GM10248 (cell line): ENCODE measurements around the gene HMCN1.

Source experiments
- CTCF ChIA-PET: fragments of 300-600 bp; sonication (Branson Sonifier 250); formaldehyde crosslinking; extraction: SDS; loops from one replicate; lab custom pipeline; 2021; ENCODE audit warnings: antibody characterized with exemption; lab: Yijun Ruan, JAX
- POLR2A ChIA-PET: fragments of 350-650 bp; sonication (Branson Sonifier 250); formaldehyde crosslinking; extraction: SDS; loops from one replicate; lab custom pipeline; 2020; ENCODE audit warnings: antibody characterized with exemption; lab: Yijun Ruan, JAX
- DNase-seq: peaks from one replicate; pipeline ENCODE4 v3.0.0; 2012; ENCODE audit errors: extremely low spot score
- TF ChIP-seq, protein P1 (sequence below): IDR thresholded peaks from 2 replicates; pipeline ENCODE4 v1.5.1; 2012; ENCODE audit warnings: mild to moderate bottlenecking, low read depth; ENCODE audit errors: extremely low read depth, missing control alignments, control extremely low read depth

HMCN1 gene

GRCh38 chr1:185907246-185907645 lies 173.1 kb downstream of the HMCN1 start:
- CTCF ChIA-PET = no interaction called here
- TF ChIP-seq, protein P1, sequence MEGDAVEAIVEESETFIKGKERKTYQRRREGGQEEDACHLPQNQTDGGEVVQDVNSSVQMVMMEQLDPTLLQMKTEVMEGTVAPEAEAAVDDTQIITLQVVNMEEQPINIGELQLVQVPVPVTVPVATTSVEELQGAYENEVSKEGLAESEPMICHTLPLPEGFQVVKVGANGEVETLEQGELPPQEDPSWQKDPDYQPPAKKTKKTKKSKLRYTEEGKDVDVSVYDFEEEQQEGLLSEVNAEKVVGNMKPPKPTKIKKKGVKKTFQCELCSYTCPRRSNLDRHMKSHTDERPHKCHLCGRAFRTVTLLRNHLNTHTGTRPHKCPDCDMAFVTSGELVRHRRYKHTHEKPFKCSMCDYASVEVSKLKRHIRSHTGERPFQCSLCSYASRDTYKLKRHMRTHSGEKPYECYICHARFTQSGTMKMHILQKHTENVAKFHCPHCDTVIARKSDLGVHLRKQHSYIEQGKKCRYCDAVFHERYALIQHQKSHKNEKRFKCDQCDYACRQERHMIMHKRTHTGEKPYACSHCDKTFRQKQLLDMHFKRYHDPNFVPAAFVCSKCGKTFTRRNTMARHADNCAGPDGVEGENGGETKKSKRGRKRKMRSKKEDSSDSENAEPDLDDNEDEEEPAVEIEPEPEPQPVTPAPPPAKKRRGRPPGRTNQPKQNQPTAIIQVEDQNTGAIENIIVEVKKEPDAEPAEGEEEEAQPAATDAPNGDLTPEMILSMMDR = no peak
- POLR2A ChIA-PET = no interaction called here
- no peak for DNase-seq

DNA sequence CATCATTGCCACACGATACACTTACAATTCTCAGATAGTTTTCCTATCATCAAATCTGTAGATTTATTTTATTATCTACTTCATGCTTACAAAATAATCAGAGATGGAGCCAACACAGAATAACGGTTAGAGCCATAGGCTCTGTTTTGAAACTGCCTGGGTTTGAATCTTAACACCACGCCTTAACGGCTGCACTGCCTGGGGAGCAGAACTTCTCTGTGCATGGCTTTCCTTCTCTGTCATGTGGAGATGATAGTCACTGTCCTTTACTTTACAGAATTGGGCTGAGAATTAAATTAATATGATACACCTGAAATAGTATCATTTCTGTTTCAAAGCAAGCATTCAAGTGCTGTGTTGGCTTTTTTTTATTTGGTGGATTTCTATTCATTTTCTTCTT lies 177.8 kb downstream of the HMCN1 start:
- POLR2A ChIA-PET = no interaction called here

DNA sequence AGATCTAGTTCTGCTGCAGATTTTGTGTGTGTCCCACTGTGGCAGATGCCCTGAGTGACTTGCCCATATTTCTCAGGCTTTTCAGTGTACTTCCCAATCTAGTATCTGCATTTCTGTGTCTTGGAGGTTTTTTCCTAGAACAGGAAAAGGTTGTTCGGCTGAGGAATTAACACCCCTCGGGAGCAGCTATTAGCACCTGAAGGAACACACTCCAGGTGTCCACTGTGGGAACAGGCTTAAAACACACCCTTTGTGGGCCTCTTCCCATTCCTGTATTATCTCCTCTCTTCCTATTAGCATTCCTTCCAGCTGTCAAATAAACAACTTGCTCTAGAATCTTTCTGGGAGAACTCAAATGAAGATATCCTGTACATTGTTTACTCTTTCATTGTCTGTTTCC lies 178.3 kb downstream of the HMCN1 start:
- ChIA-PET CTCF (no interaction called here), POLR2A (no interaction called here)
- TF ChIP-seq, protein P1 = no peak
- DNase-seq = no peak

More for the DNA sequence above, 177.8 kb downstream of the HMCN1 start:
- DNase-seq = no peak
- TF ChIP-seq, protein P1 = no peak
- CTCF ChIA-PET = no interaction called here

DNA sequence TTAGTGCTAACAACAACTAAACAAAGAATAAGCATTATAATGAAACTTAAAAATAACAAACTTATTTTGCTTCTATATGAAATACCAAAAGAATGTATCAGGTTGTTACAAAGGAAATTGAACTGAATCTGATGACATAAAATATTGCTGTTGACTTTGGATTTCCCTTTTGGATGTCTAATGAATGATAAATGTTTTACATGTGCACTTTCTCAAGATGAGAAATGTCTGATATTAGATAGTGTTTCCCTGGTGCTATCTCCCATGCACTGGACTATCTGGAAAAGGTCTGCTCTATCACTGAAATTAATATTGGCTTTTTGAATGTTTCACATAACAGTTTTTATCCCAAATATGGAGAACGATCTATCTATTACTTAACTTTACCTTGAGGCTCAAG lies 179.9 kb downstream of the HMCN1 start:
- CTCF ChIA-PET = interaction anchor here (1.4 kb wide), 1 partner anchor 10 kb away, joined by 4 read pairs; no protein-coding TSS in a partner anchor
- POLR2A ChIA-PET = no interaction called here
- no peak for DNase-seq
- TF ChIP-seq, protein P1 = no peak

DNA sequence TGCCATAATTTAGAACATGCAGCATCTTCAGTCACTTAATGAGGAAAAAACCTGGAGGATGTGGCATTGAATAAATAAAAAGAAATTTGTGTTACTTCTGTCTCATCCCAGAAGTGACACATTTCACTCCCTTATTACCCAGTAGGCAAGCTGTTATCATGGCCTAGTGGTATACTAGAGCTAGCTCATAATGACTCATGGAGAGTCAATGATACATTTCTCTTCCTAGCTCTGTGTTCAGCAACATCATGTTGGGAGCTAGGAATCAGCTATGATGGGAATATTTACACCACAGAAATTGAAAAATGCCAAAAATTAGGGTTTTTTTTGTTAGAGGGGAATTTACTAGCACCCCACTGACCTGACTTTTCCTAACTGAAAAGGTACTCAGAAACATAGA lies 182.7 kb downstream of the HMCN1 start:
- no peak for DNase-seq
- ChIA-PET CTCF (interaction anchor here (0.8 to 1.3 kb wide), 4 partner anchors 9 to 45 kb away, joined by 3 to 4 read pairs (median 4); no protein-coding TSS in a partner anchor), POLR2A (no interaction called here)
- TF ChIP-seq, protein P1 = no peak

- POLR2A ChIA-PET = no interaction called here
- CTCF ChIA-PET = interaction anchor here (1.3 kb wide), 1 partner anchor 10 kb away, joined by 4 read pairs; no protein-coding TSS in a partner anchor
- DNase-seq = no peak
- TF ChIP-seq, protein P1 = no peak
These were observed 183.5 kb downstream of the HMCN1 start for GRCh38 chr1:185917646-185918045.
